Mesothelial cell of epicardium (in vitro differentiated cells): Measurements from ENCODE around the gene EEF1A2. TPM values are rescaled to one million over a fixed set of nuclear protein-coding genes. Genes with fewer than 3 reads are reported as not detected.

ENCODE experiments used
- DNase-seq, 2 experiments: peaks; one replicate each; pipeline ENCODE4 v3.0.0; 2021; ENCODE audit warnings: low spot score in 2 of 2; ENCODE audit not compliant: unreplicated experiment in 2 of 2
- H3K27ac Mint-ChIP-seq: 2 replicates; pipeline ENCODE4 v1.8.0; 2021; ENCODE audit warnings: mixed read lengths
- H3K27me3 Mint-ChIP-seq: 2 replicates; pipeline ENCODE4 v1.8.0; 2021; ENCODE audit warnings: low read depth, mixed read lengths
- H3K36me3 Mint-ChIP-seq: 2 replicates; pipeline ENCODE4 v1.8.0; 2021; ENCODE audit warnings: mixed read lengths
- H3K4me1 Mint-ChIP-seq: 2 replicates; pipeline ENCODE4 v1.8.0; 2021; ENCODE audit warnings: mixed read lengths
- H3K4me3 Mint-ChIP-seq: 2 replicates; pipeline ENCODE4 v1.8.0; 2021; ENCODE audit warnings: mild to moderate bottlenecking, moderate library complexity, mixed read lengths
- H3K9me3 Mint-ChIP-seq: 2 replicates; pipeline ENCODE4 v1.8.0; 2021; ENCODE audit warnings: mixed read lengths
- total RNA-seq: library from RNA; stranded (reverse); gene quantifications from 3 replicates; pipeline ENCODE4 v1.2.1, GENCODE V29; 2021
- TF ChIP-seq, protein P1 (sequence below): fragments of 200-600 bp; sonication (generic); IDR thresholded peaks from one replicate; pipeline ENCODE4 v1.5.0; 2021; ENCODE audit warnings: antibody characterized with exemption; ENCODE audit not compliant: unreplicated experiment

EEF1A2 gene
- total RNA-seq, 1 donor from 2014 or later, result 14.6 TPM

DNA sequence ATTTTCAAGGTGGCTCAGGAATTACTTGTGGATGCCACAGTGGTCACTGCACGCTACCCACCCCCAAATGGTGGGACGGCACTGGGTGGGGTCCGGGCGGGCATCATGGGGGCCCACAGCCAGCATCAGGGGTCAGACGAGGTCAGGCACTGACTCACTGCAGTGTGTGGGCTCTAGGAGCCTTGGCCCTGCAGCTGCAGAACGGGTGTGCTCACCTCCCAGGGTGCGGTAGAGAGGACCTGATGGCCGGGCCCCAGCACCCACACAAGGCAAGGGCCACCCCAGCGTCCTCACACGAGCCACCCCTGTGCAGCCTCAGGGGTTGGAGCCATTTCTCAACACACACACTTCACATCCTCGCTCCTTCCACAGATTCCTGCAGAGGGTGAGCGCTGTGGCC lies 60.8 kb downstream of the EEF1A2 start:
- DNase-seq, result no peak
- Mint-ChIP-seq H3K27me3 (peaks cover 1% of the 10 kb centered on the region), H3K4me3 (no peak overlapping the region), H3K27ac (no peak overlapping the region), H3K36me3 (no peaks in the 10 kb centered on the region), H3K4me1 (peaks cover 7% of the 10 kb centered on the region), H3K9me3 (peaks cover 3% of the 10 kb centered on the region)
- TF ChIP-seq, protein P1, sequence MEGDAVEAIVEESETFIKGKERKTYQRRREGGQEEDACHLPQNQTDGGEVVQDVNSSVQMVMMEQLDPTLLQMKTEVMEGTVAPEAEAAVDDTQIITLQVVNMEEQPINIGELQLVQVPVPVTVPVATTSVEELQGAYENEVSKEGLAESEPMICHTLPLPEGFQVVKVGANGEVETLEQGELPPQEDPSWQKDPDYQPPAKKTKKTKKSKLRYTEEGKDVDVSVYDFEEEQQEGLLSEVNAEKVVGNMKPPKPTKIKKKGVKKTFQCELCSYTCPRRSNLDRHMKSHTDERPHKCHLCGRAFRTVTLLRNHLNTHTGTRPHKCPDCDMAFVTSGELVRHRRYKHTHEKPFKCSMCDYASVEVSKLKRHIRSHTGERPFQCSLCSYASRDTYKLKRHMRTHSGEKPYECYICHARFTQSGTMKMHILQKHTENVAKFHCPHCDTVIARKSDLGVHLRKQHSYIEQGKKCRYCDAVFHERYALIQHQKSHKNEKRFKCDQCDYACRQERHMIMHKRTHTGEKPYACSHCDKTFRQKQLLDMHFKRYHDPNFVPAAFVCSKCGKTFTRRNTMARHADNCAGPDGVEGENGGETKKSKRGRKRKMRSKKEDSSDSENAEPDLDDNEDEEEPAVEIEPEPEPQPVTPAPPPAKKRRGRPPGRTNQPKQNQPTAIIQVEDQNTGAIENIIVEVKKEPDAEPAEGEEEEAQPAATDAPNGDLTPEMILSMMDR, result no peak

Other genes with a start within 250 kb of the EEF1A2 start
- gene NKAIN4, start 244.6 kb downstream of the EEF1A2 start, total RNA-seq, result 16.1 to 18.4 TPM (median 16.8 TPM) in 3 replicates
- gene ARFGAP1, start 226.3 kb downstream of the EEF1A2 start, total RNA-seq, result 193 to 210 TPM (median 208 TPM) in 3 replicates
- gene COL20A1, start 205.9 kb downstream of the EEF1A2 start, total RNA-seq, result 0.16 to 0.25 TPM in 2 of 3 replicates, not detected in the other
- gene CHRNA4, start 137.7 kb downstream of the EEF1A2 start, total RNA-seq, result 0.11 to 0.63 TPM (median 0.43 TPM) in 3 replicates
- 9.7 to 11.8 TPM (median 10.0 TPM) in 3 replicates for gene KCNQ2, start 26.4 kb downstream of the EEF1A2 start, total RNA-seq
- gene PPDPF, start 21.7 kb upstream of the EEF1A2 start, total RNA-seq, result 258 to 271 TPM (median 269 TPM) in 3 replicates
- 0.11 to 0.18 TPM in 2 of 3 replicates, not detected in the other for gene PTK6, start 38.3 kb upstream of the EEF1A2 start, total RNA-seq
- gene SRMS, start 48.7 kb upstream of the EEF1A2 start, total RNA-seq, result not detected in 3 replicates
- 0.86 to 1.4 TPM (median 1.1 TPM) in 3 replicates for gene FNDC11, start 55.1 kb upstream of the EEF1A2 start, total RNA-seq
- 35.1 to 44.4 TPM (median 40.0 TPM) in 3 replicates for gene HELZ2, start 75.2 kb upstream of the EEF1A2 start, total RNA-seq
- 16.1 to 17.2 TPM (median 17.0 TPM) in 3 replicates for gene GMEB2, start 128.0 kb upstream of the EEF1A2 start, total RNA-seq
- gene STMN3, start 154.3 kb upstream of the EEF1A2 start, total RNA-seq, result 29.9 to 34.1 TPM (median 32.1 TPM) in 3 replicates
- gene RTEL1, start 159.2 kb upstream of the EEF1A2 start, total RNA-seq, result 38.7 to 45.2 TPM (median 42.2 TPM) in 3 replicates
- gene TNFRSF6B, start 197.6 kb upstream of the EEF1A2 start, total RNA-seq, result 1.6 TPM in 1 of 3 replicates, not detected in the others
- gene ARFRP1, start 208.9 kb upstream of the EEF1A2 start, total RNA-seq, result 45.3 to 47.2 TPM (median 46.1 TPM) in 3 replicates
- gene ZGPAT, start 209.0 kb upstream of the EEF1A2 start, total RNA-seq, result 31.3 to 36.6 TPM (median 34.6 TPM) in 3 replicates
- 13.8 to 18.4 TPM (median 16.5 TPM) in 3 replicates for gene LIME1, start 237.6 kb upstream of the EEF1A2 start, total RNA-seq
- gene SLC2A4RG, start 240.7 kb upstream of the EEF1A2 start, total RNA-seq, result 114 to 122 TPM (median 122 TPM) in 3 replicates